D721Med (cell line): ENCODE data around the gene GYS2.
A peak's percentile ranks its signal among the peaks of the same experiment; 100 is the strongest.

Source experiments
- DNase-seq: peaks from one replicate; pipeline ENCODE4 v3.0.0; 2011; ENCODE audit warnings: low spot score; ENCODE audit not compliant: insufficient read length
- FAIRE-seq: peaks from 2 replicates; lab custom pipeline; 2011; peaks lifted over from hg19 to GRCh38; lab: Jason Lieb, UNC
- CTCF ChIP-seq: IDR thresholded peaks from 2 replicates; pipeline ENCODE4 v1.5.1; 2012; ENCODE audit warnings: mild to moderate bottlenecking, control low read depth; ENCODE audit not compliant: insufficient read depth; ENCODE audit errors: missing control alignments

GYS2 gene

GRCh38 chr12:21644516-21644915, 39.9 kb upstream of the GYS2 start:
- no peak for FAIRE-seq
- no peak for TF ChIP-seq CTCF

DNA sequence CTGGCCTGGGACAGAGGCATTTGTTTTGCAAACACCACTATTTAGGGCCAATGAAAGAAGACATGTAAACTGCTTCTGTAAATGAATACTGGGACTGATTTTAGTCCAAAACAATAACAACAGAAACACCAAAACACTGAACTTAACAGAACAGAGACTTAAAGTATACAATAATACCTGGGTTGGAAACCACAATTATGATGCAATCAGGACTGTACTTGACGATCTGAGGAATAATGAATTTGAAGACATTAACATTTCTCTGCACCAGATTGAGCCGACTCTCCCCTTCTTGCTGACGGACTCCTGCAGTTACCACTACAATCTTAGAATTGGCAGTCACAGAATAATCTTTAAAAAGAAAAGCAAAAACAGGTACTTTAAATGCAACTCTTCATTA, 39.1 kb upstream of the GYS2 start:
- peak; percentile 58 for FAIRE-seq
- no peak for TF ChIP-seq CTCF
- DNase-seq, result no peak

More at GRCh38 chr12:21644516-21644915, 39.9 kb upstream of the GYS2 start:
- DNase-seq, result no peak

DNA sequence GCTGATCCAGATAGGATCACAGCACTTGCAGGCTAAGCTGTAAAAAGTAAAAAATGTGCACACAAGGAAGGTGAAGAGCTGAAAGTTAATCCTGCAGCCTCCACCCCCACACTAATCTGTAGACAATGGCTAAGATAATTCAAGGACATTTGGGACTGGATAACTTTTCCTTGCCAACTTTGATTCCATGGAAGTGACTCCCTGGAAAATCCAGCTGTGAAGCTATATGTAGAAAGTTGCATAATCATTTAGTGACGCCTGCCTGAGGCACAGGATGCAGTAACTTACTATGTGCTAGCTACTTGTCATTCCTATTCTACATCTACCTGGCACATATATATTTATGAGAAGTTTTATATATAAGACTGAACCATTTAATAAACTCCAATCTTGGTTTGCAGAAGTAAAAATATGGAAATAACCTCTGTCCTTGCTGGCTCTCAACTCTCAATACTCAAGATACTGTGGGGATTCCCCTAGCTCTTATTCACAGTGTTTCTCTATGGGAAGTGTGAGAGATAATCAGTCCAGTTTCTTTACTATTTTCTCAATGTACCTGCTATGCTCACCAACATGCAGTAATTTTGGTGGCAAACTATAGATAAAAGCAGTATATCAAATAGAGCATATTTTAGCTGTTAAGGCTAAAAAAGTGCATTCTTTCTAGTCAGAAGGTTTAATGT, 38.2 kb upstream of the GYS2 start:
- TF ChIP-seq CTCF, result no peak
- FAIRE-seq (peak; percentile 67), DNase-seq (no peak)

DNA sequence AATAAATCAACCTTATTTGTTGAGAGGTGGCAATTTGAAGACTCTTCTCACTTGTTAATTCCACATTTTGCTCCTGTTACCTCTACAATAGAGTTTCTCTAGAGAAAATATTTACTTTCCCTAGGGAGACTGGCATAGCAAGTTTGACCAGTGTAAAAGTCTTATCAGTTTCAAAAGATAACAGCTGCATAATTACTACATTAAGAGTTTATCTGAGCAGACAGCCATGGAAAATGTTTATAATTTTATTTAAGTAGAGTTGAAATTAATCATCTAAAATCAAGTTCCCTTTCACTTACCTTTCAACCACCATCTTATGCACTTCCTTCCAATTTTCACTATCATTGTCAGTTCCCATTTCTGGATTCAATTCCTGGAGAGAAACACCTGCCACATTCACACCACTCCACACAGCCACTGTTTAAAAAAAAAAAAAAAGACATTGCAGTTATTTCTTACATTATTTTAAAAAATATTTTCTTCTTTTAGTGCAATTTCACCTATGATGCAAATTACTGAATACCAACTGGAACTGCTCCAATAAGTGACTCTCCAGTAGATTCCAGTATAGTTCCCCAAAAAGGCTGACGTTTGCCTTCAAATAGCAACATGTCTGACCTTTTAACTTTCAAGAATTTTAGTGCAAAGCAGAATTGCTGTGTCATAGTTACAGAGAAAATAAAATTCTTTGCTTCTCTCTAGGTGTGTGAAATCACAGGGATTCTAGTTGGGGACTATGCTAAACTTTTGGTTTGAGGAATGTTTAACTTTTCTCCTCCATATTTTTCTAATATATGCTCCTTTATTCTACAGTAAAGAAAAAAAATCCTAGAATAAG, 33.6 kb upstream of the GYS2 start:
- DNase-seq (no peak), FAIRE-seq (no peak)

DNA sequence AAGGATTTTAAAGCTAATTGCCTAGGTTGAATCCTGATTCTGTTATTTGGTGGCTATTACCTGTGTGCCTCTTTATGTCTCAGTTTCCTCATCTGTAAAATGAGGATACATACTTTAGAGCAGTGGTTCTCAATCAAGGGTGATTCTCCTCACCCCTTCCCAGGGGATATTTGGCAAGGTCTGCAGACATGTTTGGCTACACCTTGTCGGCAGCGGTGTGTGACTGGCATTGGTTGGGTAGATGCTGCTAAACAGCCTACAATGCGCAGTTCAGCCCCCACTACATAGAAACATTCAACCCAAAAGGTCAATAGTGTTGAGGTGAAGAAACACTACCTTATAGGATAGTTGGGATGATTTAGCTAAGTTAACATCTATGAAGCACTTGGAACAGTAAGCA, 29.6 kb upstream of the GYS2 start:
- TF ChIP-seq CTCF, result no peak
- no peak for DNase-seq
- peak; percentile 6 for FAIRE-seq

More for the DNA sequence above, 33.6 kb upstream of the GYS2 start:
- no peak for TF ChIP-seq CTCF

- FAIRE-seq (no peak), DNase-seq (no peak)
- TF ChIP-seq CTCF, result no peak
Measured at GRCh38 chr12:21631367-21631766, 26.7 kb upstream of the GYS2 start.

- DNase-seq (no peak), FAIRE-seq (no peak)
- no peak for TF ChIP-seq CTCF
Measured at GRCh38 chr12:21627924-21628323, 23.3 kb upstream of the GYS2 start.
